Stomach smooth muscle (tissue), 2 donors: ENCODE measurements around the gene MSH3.

Experiments
- H3K27ac ChIP-seq: one replicate; pipeline ENCODE4 v1.7.0; 2013; ENCODE audit warnings: mild to moderate bottlenecking, low read length, inconsistent platforms
- H3K27me3 ChIP-seq, 2 donors: one replicate each; pipeline ENCODE4 v1.7.0; 2013; ENCODE audit warnings: low read length in 2 of 2; ENCODE audit not compliant: insufficient read depth in 2 of 2, control insufficient read depth in 1 of 2
- H3K36me3 ChIP-seq, 2 donors: one replicate each; pipeline ENCODE4 v1.7.0; 2013; ENCODE audit warnings: low read length in 2 of 2; ENCODE audit not compliant: control insufficient read depth in 2 of 2, insufficient read depth in 2 of 2
- H3K4me1 ChIP-seq: one replicate; pipeline ENCODE4 v1.7.0; 2013; ENCODE audit warnings: low read length; ENCODE audit not compliant: control insufficient read depth, insufficient read depth
- H3K4me3 ChIP-seq, 2 donors: one replicate each; pipeline ENCODE4 v1.7.0; 2013; ENCODE audit warnings: low read length in 2 of 2
- H3K9ac ChIP-seq, 2 donors: one replicate each; pipeline ENCODE4 v1.7.0; 2013; ENCODE audit warnings: low read length in 2 of 2, mild to moderate bottlenecking in 1 of 2
- H3K9me3 ChIP-seq, 2 donors: one replicate each; pipeline ENCODE4 v1.7.0; 2013; ENCODE audit warnings: low read length in 2 of 2; ENCODE audit not compliant: control insufficient read depth in 2 of 2
- donor health status: healthy.
- donor health status: Pancreatic carcinoma.

Gene MSH3

DNA sequence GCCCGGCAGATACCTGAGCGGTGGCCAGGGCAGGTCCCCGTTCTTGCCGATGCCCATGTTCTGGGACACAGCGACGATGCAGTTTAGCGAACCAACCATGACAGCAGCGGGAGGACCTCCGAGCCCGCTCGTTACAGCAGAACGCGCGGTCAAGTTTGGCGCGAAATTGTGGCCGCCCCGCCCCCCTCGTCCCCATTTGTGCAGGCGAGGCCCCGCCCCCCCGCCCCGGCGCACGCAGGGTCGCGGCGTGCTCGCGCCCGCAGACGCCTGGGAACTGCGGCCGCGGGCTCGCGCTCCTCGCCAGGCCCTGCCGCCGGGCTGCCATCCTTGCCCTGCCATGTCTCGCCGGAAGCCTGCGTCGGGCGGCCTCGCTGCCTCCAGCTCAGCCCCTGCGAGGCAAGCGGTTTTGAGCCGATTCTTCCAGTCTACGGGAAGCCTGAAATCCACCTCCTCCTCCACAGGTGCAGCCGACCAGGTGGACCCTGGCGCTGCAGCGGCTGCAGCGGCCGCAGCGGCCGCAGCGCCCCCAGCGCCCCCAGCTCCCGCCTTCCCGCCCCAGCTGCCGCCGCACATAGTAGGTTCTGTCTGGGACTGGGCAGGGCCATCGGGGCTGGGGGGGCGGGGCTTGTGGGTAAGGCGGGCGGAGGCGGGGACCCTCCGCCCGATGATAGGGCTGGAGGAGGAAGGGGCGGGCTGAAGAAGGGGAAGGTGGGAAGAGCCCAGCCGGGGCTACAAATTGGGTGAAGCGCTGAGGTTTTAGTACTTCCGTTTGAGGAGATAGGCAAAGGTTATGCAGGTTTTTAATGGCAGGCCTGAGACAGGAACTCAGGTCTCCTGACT, at the start of gene MSH3, which contains the start of gene DHFR:
TSS of gene MSH3 (plus strand) at position 262 of the 840 bp plus-strand sequence. CDS start at position 338, 76 bp downstream.
TSS of gene DHFR (minus strand) at position 593 of the 840 bp plus-strand sequence. CDS start at position 99, 494 bp downstream.
- Histone ChIP-seq H3K36me3 (peaks cover 4% of the 10 kb centered on the region in 2 donors), H3K9ac (peak within 1 kb of the TSS; percentile 76 to 81), H3K27me3 (no peaks in the 10 kb centered on the region), H3K27ac (peak within 1 kb of the TSS; percentile 58), H3K4me1 (peaks cover 11% of the 10 kb centered on the region), H3K4me3 (peak within 1 kb of the TSS; percentile 84 to 89), H3K9me3 (no peaks in the 10 kb centered on the region)

DNA sequence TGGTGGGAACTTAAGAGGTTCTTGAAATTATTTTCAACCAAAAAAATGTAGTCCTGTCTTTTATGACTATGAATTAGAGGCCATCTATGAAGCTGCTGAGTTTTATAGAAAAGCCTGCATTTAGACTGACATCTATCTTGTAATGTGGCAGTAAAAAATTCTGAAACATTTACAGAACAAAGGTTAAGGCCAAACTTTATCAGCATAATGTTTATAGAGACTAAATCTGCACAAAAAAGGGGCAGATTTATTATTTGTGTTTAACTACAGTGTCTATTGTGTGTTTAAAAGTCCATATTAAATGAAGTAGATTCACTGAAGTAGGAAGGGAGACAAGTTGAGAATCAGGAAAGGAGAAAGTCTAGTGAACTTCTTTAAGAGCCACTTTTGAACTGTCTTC, 47.1 kb upstream of the MSH3 start:
- Histone ChIP-seq H3K4me3 (no peak overlapping the region), H3K9ac (no peak overlapping the region), H3K9me3 (peaks cover 0 to 8% of the 10 kb centered on the region in 2 donors), H3K4me1 (no peaks in the 10 kb centered on the region), H3K36me3 (no peaks in the 10 kb centered on the region), H3K27me3 (no peaks in the 10 kb centered on the region), H3K27ac (no peak overlapping the region)

DNA sequence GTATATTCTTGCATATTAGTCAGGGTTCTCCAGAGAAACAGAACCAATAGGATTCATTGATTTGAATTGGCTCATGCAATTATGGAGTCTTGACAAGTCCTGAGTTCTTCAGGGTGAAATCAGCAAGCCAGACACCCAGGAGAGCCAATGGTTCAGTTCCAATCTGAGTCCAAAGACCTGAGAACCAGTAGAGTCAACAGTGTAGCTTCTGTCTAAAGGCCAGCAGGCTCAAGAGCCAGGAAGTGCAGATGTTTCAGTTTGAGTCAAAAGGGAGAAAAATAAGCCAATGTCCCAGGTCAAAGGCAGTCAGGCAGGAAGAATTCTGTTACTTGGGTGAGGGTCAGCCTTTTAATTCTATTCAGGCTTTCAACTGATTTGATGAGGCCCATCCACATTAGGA, 46.6 kb upstream of the MSH3 start:
- Histone ChIP-seq H3K4me1 (no peaks in the 10 kb centered on the region), H3K36me3 (no peaks in the 10 kb centered on the region), H3K27me3 (no peaks in the 10 kb centered on the region), H3K4me3 (no peak overlapping the region), H3K9me3 (peaks cover 0 to 8% of the 10 kb centered on the region in 2 donors), H3K27ac (no peak overlapping the region), H3K9ac (no peak overlapping the region)

DNA sequence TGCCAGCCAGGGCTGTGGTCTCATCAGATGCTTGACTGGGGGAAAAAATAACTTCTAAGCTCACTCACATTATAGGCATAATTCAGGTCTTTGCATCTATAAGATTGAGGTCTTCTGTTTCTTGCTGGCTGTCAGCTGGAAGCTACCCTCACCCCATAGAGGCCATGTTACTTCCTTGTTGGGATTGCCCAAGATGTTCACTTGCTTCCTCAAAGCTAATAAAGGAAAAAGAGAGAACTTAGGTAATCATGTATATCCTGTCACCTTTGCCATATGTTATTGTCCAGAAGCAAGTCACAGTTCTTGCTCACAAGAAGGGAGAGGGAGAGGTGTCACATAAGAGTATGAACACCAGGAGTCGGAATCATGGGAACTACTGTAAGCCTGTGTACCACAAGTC, 45.7 kb upstream of the MSH3 start:
- Histone ChIP-seq H3K27ac (no peak overlapping the region), H3K4me1 (no peaks in the 10 kb centered on the region), H3K36me3 (no peaks in the 10 kb centered on the region), H3K4me3 (no peak overlapping the region), H3K27me3 (no peaks in the 10 kb centered on the region), H3K9ac (no peak overlapping the region), H3K9me3 (peaks cover 0 to 8% of the 10 kb centered on the region in 2 donors)

DNA sequence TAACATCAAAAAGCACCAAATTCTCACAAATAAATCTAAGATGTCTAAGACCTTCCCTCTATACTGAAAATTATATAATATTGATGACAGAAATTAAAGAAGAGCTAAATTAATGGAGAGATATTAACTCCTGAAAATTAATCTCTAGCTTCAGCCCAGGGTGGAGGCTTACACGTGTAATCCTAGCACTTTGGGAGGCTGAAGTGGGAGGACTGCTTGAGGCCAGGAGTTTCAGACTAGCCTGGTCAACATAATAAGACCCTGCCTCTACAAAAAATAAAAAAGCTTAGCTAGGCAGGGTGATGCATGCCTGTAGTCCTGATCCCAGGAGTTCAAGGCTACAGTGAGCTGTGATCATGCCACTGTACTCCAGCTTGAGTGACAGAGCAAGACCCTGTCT, 44.8 kb upstream of the MSH3 start:
- no peaks in the 10 kb centered on the region for H3K36me3 ChIP-seq
- H3K9me3 ChIP-seq: peaks cover 0 to 8% of the 10 kb centered on the region in 2 donors
- H3K4me3 ChIP-seq: no peak overlapping the region
- no peak overlapping the region for H3K9ac ChIP-seq
- no peak overlapping the region for H3K27ac ChIP-seq
- H3K27me3 ChIP-seq: no peaks in the 10 kb centered on the region
- H3K4me1 ChIP-seq: no peaks in the 10 kb centered on the region

DNA sequence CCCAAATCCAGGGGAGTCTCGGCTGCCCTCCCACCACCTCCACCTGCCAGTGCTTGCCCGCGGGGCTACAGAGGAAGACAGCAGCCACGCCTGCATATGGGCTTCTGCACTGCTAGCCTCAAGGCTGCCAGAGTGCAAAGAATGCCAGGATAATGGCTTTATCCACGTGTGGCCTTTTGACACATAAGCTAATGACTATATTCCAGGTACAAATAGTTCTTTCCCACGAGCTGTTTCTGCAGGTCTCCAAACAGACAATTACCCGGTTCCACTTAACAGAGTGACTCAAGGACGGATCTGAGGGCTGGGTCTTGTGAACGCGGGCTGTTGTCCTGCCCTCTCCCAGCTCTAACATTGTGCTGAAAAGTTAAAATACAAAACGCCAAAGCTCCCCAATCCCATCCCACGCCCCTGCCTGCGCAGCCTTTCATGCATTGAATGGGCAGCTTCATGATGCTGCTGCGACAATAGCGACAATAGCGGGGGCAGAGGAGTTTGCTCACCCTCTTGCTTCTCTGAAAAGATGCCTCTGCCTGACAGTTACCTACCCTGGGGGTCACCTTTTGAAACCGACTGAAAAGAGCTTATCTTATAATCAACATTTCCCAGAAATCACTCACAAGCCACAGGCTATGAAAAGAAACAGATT, 39.1 kb upstream of the MSH3 start:
- Histone ChIP-seq H3K9ac (no peak overlapping the region), H3K4me1 (no peaks in the 10 kb centered on the region), H3K4me3 (no peak overlapping the region), H3K9me3 (no peaks in the 10 kb centered on the region), H3K27me3 (no peaks in the 10 kb centered on the region), H3K27ac (no peak overlapping the region), H3K36me3 (no peaks in the 10 kb centered on the region)

DNA sequence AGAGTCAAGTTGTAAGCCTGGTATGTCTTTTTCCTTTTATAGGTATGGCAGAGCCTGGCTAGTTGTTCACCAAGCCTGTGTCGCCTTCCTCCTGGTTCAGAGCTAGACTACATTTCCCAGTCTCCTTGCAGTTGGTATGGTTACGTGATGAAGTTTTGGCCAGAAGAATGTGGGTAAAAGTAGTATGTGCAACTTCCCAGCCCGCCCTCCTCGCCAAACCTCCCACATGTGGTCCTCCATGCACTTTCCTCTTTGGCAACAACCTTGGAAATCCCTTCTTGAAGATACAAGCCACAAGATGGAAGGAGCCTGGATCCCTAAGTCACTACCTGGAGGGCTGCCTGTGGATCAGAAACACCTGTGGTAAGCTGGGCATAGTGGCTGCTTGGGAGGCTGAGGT, 36.0 kb upstream of the MSH3 start:
- H3K4me1 ChIP-seq: no peaks in the 10 kb centered on the region
- H3K4me3 ChIP-seq: no peak overlapping the region
- no peaks in the 10 kb centered on the region for H3K9me3 ChIP-seq
- no peaks in the 10 kb centered on the region for H3K27me3 ChIP-seq
- H3K36me3 ChIP-seq: no peaks in the 10 kb centered on the region
- H3K27ac ChIP-seq: no peak overlapping the region
- H3K9ac ChIP-seq: no peak overlapping the region

DNA sequence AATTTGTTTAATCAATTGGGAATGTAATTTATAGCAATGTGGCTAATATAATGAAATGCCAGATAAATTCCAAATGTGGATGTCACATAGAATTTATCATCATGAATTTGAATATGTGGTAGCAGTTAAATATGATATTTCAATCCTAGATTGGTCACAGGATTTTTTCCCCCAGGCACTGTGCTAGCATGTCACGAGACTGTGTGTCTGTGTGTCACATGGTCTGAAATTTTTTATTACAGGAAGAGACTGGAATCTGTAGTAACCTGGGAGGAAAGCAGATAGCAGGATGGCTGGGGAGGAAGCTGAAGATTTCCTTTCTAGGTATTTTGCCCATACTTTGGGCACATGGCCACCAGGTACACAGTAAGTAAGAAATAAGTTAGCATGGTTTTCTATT, 35.4 kb upstream of the MSH3 start:
- Histone ChIP-seq H3K4me3 (no peak overlapping the region), H3K9ac (no peak overlapping the region), H3K27me3 (no peaks in the 10 kb centered on the region), H3K9me3 (no peaks in the 10 kb centered on the region), H3K4me1 (no peaks in the 10 kb centered on the region), H3K27ac (no peak overlapping the region), H3K36me3 (no peaks in the 10 kb centered on the region)

DNA sequence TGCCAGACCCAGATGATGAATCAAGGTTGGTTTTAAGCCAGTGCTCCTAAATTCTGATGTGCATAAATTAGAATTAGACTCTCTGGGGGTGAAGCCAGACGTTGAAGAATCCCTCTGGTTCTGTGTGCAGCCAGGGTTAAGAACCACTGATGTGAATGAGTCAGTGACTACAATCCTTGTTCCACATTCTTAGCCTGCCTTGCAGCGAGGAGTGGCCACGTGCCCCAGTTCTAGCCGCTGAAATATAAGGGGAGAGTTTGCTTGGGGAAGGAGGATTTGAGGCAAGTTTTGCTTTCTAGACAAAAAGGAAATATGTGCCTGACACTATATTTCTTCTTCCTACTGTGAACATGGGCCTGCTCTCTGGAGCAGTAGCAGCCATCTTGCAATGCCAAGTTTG, 34.2 kb upstream of the MSH3 start:
- H3K9me3 ChIP-seq: no peaks in the 10 kb centered on the region
- no peaks in the 10 kb centered on the region for H3K36me3 ChIP-seq
- no peak overlapping the region for H3K4me3 ChIP-seq
- no peak overlapping the region for H3K27ac ChIP-seq
- no peaks in the 10 kb centered on the region for H3K4me1 ChIP-seq
- H3K9ac ChIP-seq: no peak overlapping the region
- H3K27me3 ChIP-seq: no peaks in the 10 kb centered on the region

DNA sequence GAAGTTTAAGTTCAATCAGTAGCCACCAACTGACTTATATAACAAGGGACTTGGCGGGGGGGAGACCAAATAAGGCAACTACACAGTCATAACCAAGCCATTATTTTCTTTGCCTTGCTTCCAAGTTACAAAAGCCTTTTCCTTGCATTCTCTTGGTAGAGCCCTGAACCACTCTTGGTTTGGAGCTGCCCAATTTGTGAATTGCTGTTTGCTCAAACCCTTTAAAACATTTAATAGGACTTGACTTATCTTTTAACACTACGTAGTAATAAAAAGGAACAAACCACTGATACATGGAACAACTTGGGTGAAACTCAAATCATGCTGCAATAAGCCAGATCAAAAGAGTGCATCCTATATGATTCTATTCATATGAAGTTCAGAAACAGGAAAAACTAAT, 31.7 kb upstream of the MSH3 start:
- no peak overlapping the region for H3K27ac ChIP-seq
- no peaks in the 10 kb centered on the region for H3K36me3 ChIP-seq
- H3K9ac ChIP-seq: no peak overlapping the region
- no peak overlapping the region for H3K4me3 ChIP-seq
- H3K9me3 ChIP-seq: no peaks in the 10 kb centered on the region
- no peaks in the 10 kb centered on the region for H3K4me1 ChIP-seq
- no peaks in the 10 kb centered on the region for H3K27me3 ChIP-seq

DNA sequence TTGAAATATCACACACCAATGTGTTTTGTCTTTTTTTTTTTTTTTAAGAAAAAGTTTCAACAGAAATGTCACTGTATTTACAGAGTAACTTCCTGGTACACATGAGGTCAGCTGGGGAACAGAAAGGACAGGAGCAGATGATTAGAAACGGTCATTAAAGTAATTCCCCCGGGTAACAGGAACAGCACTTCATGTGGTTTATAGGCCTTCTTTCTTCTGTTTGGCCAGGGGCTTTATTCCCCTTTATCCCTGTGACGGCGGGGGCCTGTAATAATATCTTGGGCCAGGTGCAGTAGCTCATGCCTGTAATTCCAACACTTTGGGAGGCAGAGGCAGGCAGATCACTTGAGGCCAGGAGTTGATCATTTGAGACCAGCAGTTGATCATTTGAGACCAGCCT, 30.5 kb upstream of the MSH3 start:
- no peaks in the 10 kb centered on the region for H3K36me3 ChIP-seq
- H3K27ac ChIP-seq: no peak overlapping the region
- no peaks in the 10 kb centered on the region for H3K27me3 ChIP-seq
- no peaks in the 10 kb centered on the region for H3K9me3 ChIP-seq
- no peaks in the 10 kb centered on the region for H3K4me1 ChIP-seq
- no peak overlapping the region for H3K4me3 ChIP-seq
- no peak overlapping the region for H3K9ac ChIP-seq
